HepG2 (cell line): Measurements from ENCODE around the gene SYNPO. TPM values are rescaled to one million over a fixed set of nuclear protein-coding genes. Genes with fewer than 3 reads are reported as not detected.

Source experiments
- ATAC-seq: fragments of 200-7000 bp; cut with Tn5 transposase; 3 replicates; pipeline ENCODE4 v1.9.1; 2020; ENCODE audit warnings: mild to moderate bottlenecking, moderate library complexity
- BruUV-seq: library from RNA; stranded (reverse); fragments of 400-500 nt; replicated peaks from 2 replicates; lab custom pipeline; 2021; lab: Mats Ljungman, UMichigan
- CTCF ChIA-PET: fragments of 300-600 bp; formaldehyde crosslinking; extraction: SDS; loops from one replicate; lab custom pipeline; 2021; ENCODE audit warnings: low total read pairs, inconsistent platforms, low intra/inter-chr PET ratio; lab: Yijun Ruan, JAX
- POLR2A ChIA-PET: fragments of 350-600 bp; sonication (Branson Sonifier 250); formaldehyde crosslinking; loops from one replicate; lab custom pipeline; 2020; ENCODE audit warnings: antibody characterized with exemption, inconsistent platforms; lab: Yijun Ruan, JAX
- DNase-seq: peaks from one replicate; pipeline ENCODE4 v3.0.0-alpha.2; 2015; ENCODE audit warnings: low spot score
- FAIRE-seq: peaks from 3 replicates; lab custom pipeline; 2011; peaks lifted over from hg19 to GRCh38; lab: Jason Lieb, UNC
- H2AFZ ChIP-seq: one replicate; pipeline ENCODE4 v1.6.1; 2011; ENCODE audit warnings: low read length, inconsistent platforms
- H3K27ac ChIP-seq: fragments of 300-600 bp; 3 replicates; pipeline ENCODE4 v1.8.0; 2011; ENCODE audit warnings: mixed run types, mild to moderate bottlenecking, mixed read lengths, low read length, inconsistent platforms; ENCODE audit not compliant: insufficient read depth; ENCODE audit errors: extremely low read length
- H3K27me3 ChIP-seq, 2 experiments: fragments of 200-600 bp in 1 of 2; 2 replicates in 1 of 2; 3 replicates in 1 of 2; pipeline versions ENCODE4 v1.6.0 to v1.8.0; 2011; ENCODE audit warnings: low read length in 2 of 2, mild to moderate bottlenecking in 2 of 2, moderate library complexity in 2 of 2, inconsistent platforms in 1 of 2; ENCODE audit not compliant: insufficient read depth in 2 of 2, control insufficient read depth in 1 of 2
- H3K36me3 ChIP-seq, 2 experiments: fragments of 200-600 bp in 1 of 2; replicated peaks in 1 of 2; 2 replicates in 1 of 2; 3 replicates in 1 of 2; pipeline versions ENCODE4 v1.5.1 to v1.8.0; 2011; ENCODE audit warnings: low read length in 2 of 2, inconsistent platforms in 1 of 2; ENCODE audit not compliant: insufficient read depth in 2 of 2, control insufficient read depth in 1 of 2
- H3K4me1 ChIP-seq: 2 replicates; pipeline ENCODE4 v1.5.1; 2012; ENCODE audit warnings: low read length, inconsistent platforms; ENCODE audit not compliant: insufficient read depth
- H3K4me2 ChIP-seq: 2 replicates; pipeline ENCODE4 v1.6.0; 2011; ENCODE audit warnings: low read depth, low read length, inconsistent platforms
- H3K4me3 ChIP-seq, 3 experiments: fragments of 200-600 bp in 1 of 3; sonication (generic), shearing (Covaris generic) in 1 of 3; replicated peaks in 1 of 3; 2 replicates each; pipeline ENCODE4 v1.5.1; 2011 to 2016; ENCODE audit warnings: low read length in 3 of 3, inconsistent platforms in 2 of 3, low read depth in 2 of 3, mild to moderate bottlenecking in 2 of 3, control low read depth in 1 of 3, mixed read lengths in 1 of 3; ENCODE audit not compliant: insufficient read depth in 1 of 3
- H3K79me2 ChIP-seq: one replicate; pipeline ENCODE4 v1.6.1; 2011; ENCODE audit warnings: low read length, inconsistent platforms; ENCODE audit not compliant: insufficient read depth
- H3K9ac ChIP-seq: 2 replicates; pipeline ENCODE4 v1.6.0; 2011; ENCODE audit warnings: mild to moderate bottlenecking, low read depth, low read length, inconsistent platforms; ENCODE audit not compliant: insufficient read depth
- H3K9me3 ChIP-seq: 2 replicates; pipeline ENCODE4 v1.5.1; 2012; ENCODE audit warnings: mild to moderate bottlenecking, low read length
- H4K20me1 ChIP-seq: 2 replicates; pipeline ENCODE4 v1.6.0; 2011; ENCODE audit warnings: inconsistent platforms, mild to moderate bottlenecking, low read length, moderate library complexity; ENCODE audit not compliant: insufficient read depth
- ATF7-NPFF ChIP-seq: sonication (generic); formaldehyde crosslinking; IDR thresholded peaks from 2 replicates; pipeline ENCODE4 v1.8.1; 2023; ENCODE audit warnings: mild to moderate bottlenecking, low read depth, missing genetic modification reagents, moderate library complexity
- HDAC6 ChIP-seq: fragments of 200-600 bp; sonication (generic); IDR thresholded peaks from 2 replicates; pipeline ENCODE4 v1.7.0; 2017; ENCODE audit warnings: mild to moderate bottlenecking, antibody characterized with exemption, low read length, low read depth
- HNRNPK ChIP-seq: fragments of 200-400 bp; formaldehyde crosslinking; IDR thresholded peaks from 2 replicates; pipeline ENCODE4 v1.6.1; 2018; ENCODE audit warnings: low read length, low read depth, moderate library complexity, mild to moderate bottlenecking; ENCODE audit not compliant: poor library complexity, severe bottlenecking
- NFE2L2 ChIP-seq: fragments of 150-350 bp; IDR thresholded peaks from 2 replicates; pipeline ENCODE4 v1.6.1; 2014; ENCODE audit warnings: low read length
- SOX6 ChIP-seq, 2 experiments: fragments of 450-650 bp in 1 of 2; sonication (generic) in 1 of 2; formaldehyde crosslinking in 1 of 2; IDR thresholded peaks; 2 replicates each; pipeline versions ENCODE4 v1.4.0 to v1.6.1; 2017 to 2020; ENCODE audit warnings: antibody characterized with exemption in 1 of 2, mild to moderate bottlenecking in 1 of 2, missing genetic modification reagents in 1 of 2
- SRSF1 ChIP-seq: fragments of 200-400 bp; formaldehyde crosslinking; optimal IDR thresholded peaks from 2 replicates; pipeline ENCODE3; 2017; ENCODE audit warnings: mild to moderate bottlenecking, low read depth, low read length, moderate library complexity
- WGBS: methylation state at CpG from one replicate; pipeline ENCODE4 v1.1.6; 2017; ENCODE audit warnings: low lambda C conversion rate; 5-methylcytosine and 5-hydroxymethylcytosine counted together
- in situ Hi-C: cut with HindIII; loops from 2 replicates; pipeline ENCODE4 v1.10.0; 2017; ENCODE audit warnings: low pct_unique_long_range_greater_than_20kb; ENCODE audit not compliant: extremely low pct_ligation_motif_present
- intact Hi-C: fragments of 100-400 bp; cut with micrococcal nuclease; formaldehyde crosslinking; loops from one replicate; pipeline ENCODE4 v1.10.0; 2022; ENCODE audit not compliant: unreplicated experiment
- polyA plus RNA-seq, 8 experiments: library from polyadenylated mRNA; depleted of rRNA in 3 of 8; stranded (reverse) in 7 of 8; unstranded in 1 of 8; fragments of >200 nt; fragmentation: Illumina TruSeq in 4 of 8; extraction: Trizol in 4 of 8; gene quantifications; 2 replicates each; pipeline versions ENCODE4 v1.2.1 to v1.2.3, GENCODE V29; 2011 to 2016; ENCODE audit warnings: low read depth in 4 of 8, missing spikeins in 1 of 8, mixed read lengths in 1 of 8; ENCODE audit not compliant: insufficient read depth in 1 of 8
- total RNA-seq, 5 experiments: library from RNA; depleted of rRNA; stranded (reverse); fragments of >200 nt; fragmentation: Illumina TruSeq; extraction: Trizol; gene quantifications; 2 replicates each; pipeline ENCODE4 v1.2.3, GENCODE V29; 2016; ENCODE audit warnings: low read depth in 1 of 5
- TF ChIP-seq, protein P1 (sequence below): IDR thresholded peaks from 2 replicates; pipeline ENCODE4 v1.6.1; 2016; ENCODE audit warnings: low read depth, missing genetic modification reagents, missing compliant biosample characterization
- TF ChIP-seq, protein P2 (sequence below): sonication (generic); formaldehyde crosslinking; IDR thresholded peaks from 2 replicates; pipeline ENCODE4 v1.5.1; 2020; ENCODE audit warnings: mild to moderate bottlenecking, missing genetic modification reagents, moderate library complexity

SYNPO gene
- total and polyA plus RNA-seq, 2 of the 13 experiments (the other 11 are each of a cell fraction or from before 2014, with no cell fraction given), result 0.09 to 0.30 TPM

DNA sequence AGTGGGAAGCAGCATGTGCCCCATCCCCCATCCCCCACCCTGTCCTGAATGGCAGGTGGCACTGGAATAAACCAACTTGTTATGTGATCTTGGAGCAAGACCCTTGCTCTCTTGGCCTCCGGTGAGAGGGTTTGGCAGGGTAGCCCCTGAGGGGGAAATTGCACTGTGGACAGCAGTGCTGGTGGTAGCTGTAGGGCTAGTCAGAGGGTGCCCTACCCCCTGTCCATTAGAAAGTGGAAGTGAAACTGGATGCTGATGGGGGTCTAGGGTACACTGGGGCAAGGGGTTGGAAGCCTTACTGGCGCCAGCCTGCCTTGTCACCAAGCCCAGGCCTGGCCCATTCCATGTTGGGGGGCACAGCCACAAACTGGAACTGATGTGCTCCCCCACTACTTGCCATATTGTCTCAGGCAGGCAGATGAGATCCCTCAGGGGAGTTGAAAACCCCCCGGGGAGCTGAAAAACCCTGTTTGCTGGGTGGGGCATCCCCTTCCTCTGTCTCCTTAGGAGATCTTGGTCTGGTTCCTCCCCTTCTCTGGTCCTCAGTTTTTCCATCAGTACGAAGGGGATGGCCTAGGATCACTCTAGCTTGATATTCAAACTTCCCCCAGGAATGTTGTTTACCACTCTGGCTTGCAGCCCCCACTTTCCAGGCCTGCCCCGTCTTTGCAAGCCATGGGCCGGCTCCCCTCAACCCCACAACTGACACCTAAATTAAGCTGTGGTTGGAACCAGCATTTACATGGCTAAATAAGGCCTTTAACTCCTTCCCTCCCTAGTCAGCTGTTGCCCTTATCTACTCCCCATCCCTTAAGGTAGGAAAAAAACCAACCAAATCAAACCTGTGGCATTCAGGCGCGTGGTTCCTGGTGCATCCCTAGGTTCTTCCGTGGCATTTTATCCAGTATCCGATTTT lies 14.4 kb upstream of the SYNPO start:
- H3K27me3 ChIP-seq, result peaks cover 4 to 36% of the 10 kb centered on the region in 2 experiments
- ATAC-seq, result no peak
- no peaks in the 10 kb centered on the region for H4K20me1 ChIP-seq
- H3K4me1 ChIP-seq, result peaks cover 19% of the 10 kb centered on the region
- no TSS peak for BruUV-seq
- intact Hi-C loops, result no loop called here
- no peaks in the 10 kb centered on the region for H3K36me3 ChIP-seq
- no peaks in the 10 kb centered on the region for H3K79me2 ChIP-seq
- in situ Hi-C loops, result no loop called here
- no peak overlapping the region for H3K9ac ChIP-seq
- H2AFZ ChIP-seq, result no peak overlapping the region
- WGBS, result 48% methylated on average over 10 of the region's 10 CpGs
- no peak for DNase-seq
- no peaks in the 10 kb centered on the region for H3K9me3 ChIP-seq
- FAIRE-seq, result no peak
- no peak overlapping the region for H3K27ac ChIP-seq
- CTCF ChIA-PET, result no interaction called here
- no peak overlapping the region for H3K4me2 ChIP-seq
- POLR2A ChIA-PET, result no interaction called here
- no peak overlapping the region for H3K4me3 ChIP-seq
- no peak for TF ChIP-seq NFE2L2
- TF ChIP-seq, protein P1, sequence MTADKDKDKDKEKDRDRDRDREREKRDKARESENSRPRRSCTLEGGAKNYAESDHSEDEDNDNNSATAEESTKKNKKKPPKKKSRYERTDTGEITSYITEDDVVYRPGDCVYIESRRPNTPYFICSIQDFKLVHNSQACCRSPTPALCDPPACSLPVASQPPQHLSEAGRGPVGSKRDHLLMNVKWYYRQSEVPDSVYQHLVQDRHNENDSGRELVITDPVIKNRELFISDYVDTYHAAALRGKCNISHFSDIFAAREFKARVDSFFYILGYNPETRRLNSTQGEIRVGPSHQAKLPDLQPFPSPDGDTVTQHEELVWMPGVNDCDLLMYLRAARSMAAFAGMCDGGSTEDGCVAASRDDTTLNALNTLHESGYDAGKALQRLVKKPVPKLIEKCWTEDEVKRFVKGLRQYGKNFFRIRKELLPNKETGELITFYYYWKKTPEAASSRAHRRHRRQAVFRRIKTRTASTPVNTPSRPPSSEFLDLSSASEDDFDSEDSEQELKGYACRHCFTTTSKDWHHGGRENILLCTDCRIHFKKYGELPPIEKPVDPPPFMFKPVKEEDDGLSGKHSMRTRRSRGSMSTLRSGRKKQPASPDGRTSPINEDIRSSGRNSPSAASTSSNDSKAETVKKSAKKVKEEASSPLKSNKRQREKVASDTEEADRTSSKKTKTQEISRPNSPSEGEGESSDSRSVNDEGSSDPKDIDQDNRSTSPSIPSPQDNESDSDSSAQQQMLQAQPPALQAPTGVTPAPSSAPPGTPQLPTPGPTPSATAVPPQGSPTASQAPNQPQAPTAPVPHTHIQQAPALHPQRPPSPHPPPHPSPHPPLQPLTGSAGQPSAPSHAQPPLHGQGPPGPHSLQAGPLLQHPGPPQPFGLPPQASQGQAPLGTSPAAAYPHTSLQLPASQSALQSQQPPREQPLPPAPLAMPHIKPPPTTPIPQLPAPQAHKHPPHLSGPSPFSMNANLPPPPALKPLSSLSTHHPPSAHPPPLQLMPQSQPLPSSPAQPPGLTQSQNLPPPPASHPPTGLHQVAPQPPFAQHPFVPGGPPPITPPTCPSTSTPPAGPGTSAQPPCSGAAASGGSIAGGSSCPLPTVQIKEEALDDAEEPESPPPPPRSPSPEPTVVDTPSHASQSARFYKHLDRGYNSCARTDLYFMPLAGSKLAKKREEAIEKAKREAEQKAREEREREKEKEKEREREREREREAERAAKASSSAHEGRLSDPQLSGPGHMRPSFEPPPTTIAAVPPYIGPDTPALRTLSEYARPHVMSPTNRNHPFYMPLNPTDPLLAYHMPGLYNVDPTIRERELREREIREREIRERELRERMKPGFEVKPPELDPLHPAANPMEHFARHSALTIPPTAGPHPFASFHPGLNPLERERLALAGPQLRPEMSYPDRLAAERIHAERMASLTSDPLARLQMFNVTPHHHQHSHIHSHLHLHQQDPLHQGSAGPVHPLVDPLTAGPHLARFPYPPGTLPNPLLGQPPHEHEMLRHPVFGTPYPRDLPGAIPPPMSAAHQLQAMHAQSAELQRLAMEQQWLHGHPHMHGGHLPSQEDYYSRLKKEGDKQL (CRISPR knock-in tag), result no peak
- TF ChIP-seq ATF7-NPFF (CRISPR knock-in tag), result no peak
- TF ChIP-seq HNRNPK, result no peak
- TF ChIP-seq, protein P2, sequence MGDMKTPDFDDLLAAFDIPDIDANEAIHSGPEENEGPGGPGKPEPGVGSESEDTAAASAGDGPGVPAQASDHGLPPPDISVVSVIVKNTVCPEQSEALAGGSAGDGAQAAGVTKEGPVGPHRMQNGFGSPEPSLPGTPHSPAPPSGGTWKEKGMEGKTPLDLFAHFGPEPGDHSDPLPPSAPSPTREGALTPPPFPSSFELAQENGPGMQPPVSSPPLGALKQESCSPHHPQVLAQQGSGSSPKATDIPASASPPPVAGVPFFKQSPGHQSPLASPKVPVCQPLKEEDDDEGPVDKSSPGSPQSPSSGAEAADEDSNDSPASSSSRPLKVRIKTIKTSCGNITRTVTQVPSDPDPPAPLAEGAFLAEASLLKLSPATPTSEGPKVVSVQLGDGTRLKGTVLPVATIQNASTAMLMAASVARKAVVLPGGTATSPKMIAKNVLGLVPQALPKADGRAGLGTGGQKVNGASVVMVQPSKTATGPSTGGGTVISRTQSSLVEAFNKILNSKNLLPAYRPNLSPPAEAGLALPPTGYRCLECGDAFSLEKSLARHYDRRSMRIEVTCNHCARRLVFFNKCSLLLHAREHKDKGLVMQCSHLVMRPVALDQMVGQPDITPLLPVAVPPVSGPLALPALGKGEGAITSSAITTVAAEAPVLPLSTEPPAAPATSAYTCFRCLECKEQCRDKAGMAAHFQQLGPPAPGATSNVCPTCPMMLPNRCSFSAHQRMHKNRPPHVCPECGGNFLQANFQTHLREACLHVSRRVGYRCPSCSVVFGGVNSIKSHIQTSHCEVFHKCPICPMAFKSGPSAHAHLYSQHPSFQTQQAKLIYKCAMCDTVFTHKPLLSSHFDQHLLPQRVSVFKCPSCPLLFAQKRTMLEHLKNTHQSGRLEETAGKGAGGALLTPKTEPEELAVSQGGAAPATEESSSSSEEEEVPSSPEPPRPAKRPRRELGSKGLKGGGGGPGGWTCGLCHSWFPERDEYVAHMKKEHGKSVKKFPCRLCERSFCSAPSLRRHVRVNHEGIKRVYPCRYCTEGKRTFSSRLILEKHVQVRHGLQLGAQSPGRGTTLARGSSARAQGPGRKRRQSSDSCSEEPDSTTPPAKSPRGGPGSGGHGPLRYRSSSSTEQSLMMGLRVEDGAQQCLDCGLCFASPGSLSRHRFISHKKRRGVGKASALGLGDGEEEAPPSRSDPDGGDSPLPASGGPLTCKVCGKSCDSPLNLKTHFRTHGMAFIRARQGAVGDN, result no peak
- no peak for TF ChIP-seq SRSF1
- no peak for TF ChIP-seq SOX6 (IDR thresholded peaks at IDR 0.05)
- no peak for TF ChIP-seq SOX6 (CRISPR knock-in tag; IDR thresholded peaks at IDR 0.05)
- TF ChIP-seq HDAC6, result no peak
